NCI-H146 (cell line): ENCODE measurements around the gene RAD51AP1.
A peak's percentile ranks its signal among the peaks of the same experiment; 100 is the strongest.

Experiments used
- DNase-seq: peaks from one replicate; lab custom pipeline; 2025; lab: John Stamatoyannopoulos, UW

RAD51AP1 gene

GRCh38 chr12:4591180-4591687 lies 52.5 kb downstream of the RAD51AP1 start:
- DNase-seq, result no peak

- no peak for DNase-seq
Measured at GRCh38 chr12:4595881-4596280, 57.2 kb downstream of the RAD51AP1 start.

DNA sequence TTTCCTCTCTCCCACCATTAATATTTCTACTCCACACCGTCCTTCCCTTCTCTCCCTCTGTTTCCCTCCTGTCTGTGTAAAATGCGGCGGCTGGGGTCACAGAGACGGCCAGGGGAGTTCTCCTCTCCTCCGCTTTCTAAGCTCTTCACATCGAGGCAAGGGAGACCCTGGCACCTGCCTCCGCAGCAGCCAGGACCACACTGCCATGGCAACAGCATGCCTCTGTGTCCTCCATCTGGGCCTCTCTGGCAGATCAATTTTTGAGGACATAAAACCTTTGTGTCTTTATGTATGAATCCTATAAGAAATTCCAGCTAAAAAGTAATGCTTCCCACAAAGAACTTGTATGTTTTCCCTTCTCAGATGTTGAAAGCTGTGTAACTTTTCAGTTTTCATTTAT lies 64.7 kb downstream of the RAD51AP1 start:
- DNase-seq, result no peak

- DNase-seq, result no peak
Measured at GRCh38 chr12:4603946-4604345, 65.3 kb downstream of the RAD51AP1 start.

GRCh38 chr12:4604684-4605193 lies 66.0 kb downstream of the RAD51AP1 start:
- peak; percentile 89 for DNase-seq

- DNase-seq, result no peak
Measured at GRCh38 chr12:4607056-4607455, 68.4 kb downstream of the RAD51AP1 start.

DNA sequence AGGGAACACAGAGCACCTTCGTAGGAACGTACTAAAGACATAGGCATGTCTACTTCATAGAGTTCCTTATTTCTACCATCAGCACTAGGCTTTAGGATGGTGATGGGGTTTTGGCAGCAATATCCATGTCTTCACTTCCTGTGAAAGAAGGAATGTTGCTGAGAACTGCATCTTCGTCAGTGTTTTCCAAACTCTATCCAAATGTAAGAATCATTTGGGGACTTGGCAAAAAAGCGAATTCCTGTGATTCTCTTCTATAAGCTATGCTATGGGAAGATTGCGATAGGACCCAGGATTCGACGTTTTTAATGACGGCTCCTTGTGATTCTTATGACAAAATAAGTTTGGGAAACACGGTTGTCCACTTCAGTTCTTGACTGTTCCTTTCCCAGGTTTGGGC lies 70.4 kb downstream of the RAD51AP1 start:
- DNase-seq, result no peak
